Measurements from ENCODE around the gene ST8SIA3. TPM values are rescaled to one million over a fixed set of nuclear protein-coding genes. Genes with fewer than 3 reads are reported as not detected.

ST8SIA3 gene
- polyA plus RNA-seq, 1 donor (not counting 4 experiments of a cell fraction or from before 2014, with no cell fraction given): not detected

DNA sequence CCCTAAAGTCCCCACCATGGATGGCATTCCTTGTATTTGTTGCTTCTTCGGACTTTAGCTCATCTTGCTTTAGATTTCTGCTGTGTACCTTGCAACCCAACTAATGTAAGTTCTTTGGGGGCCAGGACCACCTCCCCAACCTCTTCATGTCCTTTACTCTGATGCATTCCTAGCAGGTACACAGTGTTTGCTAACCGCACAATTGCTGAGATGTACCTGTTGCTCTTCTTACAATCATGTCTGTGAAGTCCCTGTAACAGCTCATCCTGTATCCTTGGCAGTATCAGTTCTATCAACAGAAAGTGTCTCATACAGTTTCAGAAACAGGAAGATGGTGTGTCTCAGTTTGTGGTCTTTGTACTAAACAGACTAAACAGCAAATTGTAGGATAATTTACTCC lies 24.1 kb downstream of the ST8SIA3 start:
- no peaks in the 10 kb centered on the region for H3K79me2 ChIP-seq (ENCODE audit: control insufficient read depth, insufficient read depth, low read length)
- no peak overlapping the region for H2AFZ ChIP-seq (ENCODE audit: control insufficient read depth, low read length)
- no peaks in the 10 kb centered on the region for H3K9me1 ChIP-seq (ENCODE audit: control insufficient read depth, extremely low read depth, insufficient read depth, low read length)
- H3K9ac ChIP-seq (ENCODE audit: control insufficient read depth, extremely low read depth, insufficient read depth, low read length): no peak overlapping the region
- H3K27ac ChIP-seq (ENCODE audit: control insufficient read depth, insufficient read depth, low read length): no peak overlapping the region
- FAIRE-seq: no peak
- no peak for TF ChIP-seq CTCF (optimal IDR thresholded peaks at IDR 0.05 in 1 of 3, IDR thresholded peaks at IDR 0.05 in 1 of 3, conservative IDR thresholded peaks at IDR 0.05 in 1 of 3; ENCODE audit: extremely low read depth in 1 of 3, insufficient read depth in 2 of 3, low read length in 3 of 3)
- TF ChIP-seq EZH2 (IDR thresholded peaks at IDR 0.05; ENCODE audit: low read length): no peak
- no peak for DNase-seq (ENCODE audit: low read depth, low spot score)
- H3K27me3 ChIP-seq (ENCODE audit: control insufficient read depth, extremely low read depth, insufficient read depth, low read length): no peaks in the 10 kb centered on the region
- no peak overlapping the region for H3K4me2 ChIP-seq (ENCODE audit: control insufficient read depth, extremely low read depth, insufficient read depth, low read depth, low read length)
- no peaks in the 10 kb centered on the region for H3K9me3 ChIP-seq (ENCODE audit: control insufficient read depth, low read depth, low read length)
- H4K20me1 ChIP-seq (ENCODE audit: control insufficient read depth, extremely low read depth, insufficient read depth, low read length): no peaks in the 10 kb centered on the region
- H3K36me3 ChIP-seq (ENCODE audit: control insufficient read depth in 2 of 2, extremely low read depth in 1 of 2, insufficient read depth in 2 of 2, low read length in 2 of 2): no peaks in the 10 kb centered on the region
- no peak overlapping the region for H3K4me3 ChIP-seq (ENCODE audit: control insufficient read depth in 2 of 3, extremely low read depth in 1 of 3, insufficient read depth in 2 of 3, low read depth in 1 of 3, low read length in 3 of 3)
- no peaks in the 10 kb centered on the region for H3K4me1 ChIP-seq (ENCODE audit: control insufficient read depth, extremely low read depth, insufficient read depth, low read length)
- dilution Hi-C loops (cut with MboI; ENCODE audit: extremely low pct_ligation_motif_present, low sequenced_read_pairs): no loop called here

GRCh38 chr18:57389271-57389670 lies 36.9 kb downstream of the ST8SIA3 start:
- H3K36me3 ChIP-seq (ENCODE audit: control insufficient read depth in 2 of 2, extremely low read depth in 1 of 2, insufficient read depth in 2 of 2, low read length in 2 of 2): no peaks in the 10 kb centered on the region
- H3K9me1 ChIP-seq (ENCODE audit: control insufficient read depth, extremely low read depth, insufficient read depth, low read length): no peaks in the 10 kb centered on the region
- no peaks in the 10 kb centered on the region for H3K79me2 ChIP-seq (ENCODE audit: control insufficient read depth, insufficient read depth, low read length)
- TF ChIP-seq EZH2 (IDR thresholded peaks at IDR 0.05; ENCODE audit: low read length) (no peak), CTCF (optimal IDR thresholded peaks at IDR 0.05 in 1 of 3, IDR thresholded peaks at IDR 0.05 in 1 of 3, conservative IDR thresholded peaks at IDR 0.05 in 1 of 3; ENCODE audit: extremely low read depth in 1 of 3, insufficient read depth in 2 of 3, low read length in 3 of 3) (no peak)
- H3K4me2 ChIP-seq (ENCODE audit: control insufficient read depth, extremely low read depth, insufficient read depth, low read depth, low read length): no peak overlapping the region
- no peaks in the 10 kb centered on the region for H4K20me1 ChIP-seq (ENCODE audit: control insufficient read depth, extremely low read depth, insufficient read depth, low read length)
- H3K27me3 ChIP-seq (ENCODE audit: control insufficient read depth, extremely low read depth, insufficient read depth, low read length): no peaks in the 10 kb centered on the region
- dilution Hi-C loops (cut with MboI; ENCODE audit: extremely low pct_ligation_motif_present, low sequenced_read_pairs): no loop called here
- no peaks in the 10 kb centered on the region for H3K9me3 ChIP-seq (ENCODE audit: control insufficient read depth, low read depth, low read length)
- no peak overlapping the region for H2AFZ ChIP-seq (ENCODE audit: control insufficient read depth, low read length)
- H3K9ac ChIP-seq (ENCODE audit: control insufficient read depth, extremely low read depth, insufficient read depth, low read length): no peak overlapping the region
- no peaks in the 10 kb centered on the region for H3K4me1 ChIP-seq (ENCODE audit: control insufficient read depth, extremely low read depth, insufficient read depth, low read length)
- no peak overlapping the region for H3K27ac ChIP-seq (ENCODE audit: control insufficient read depth, insufficient read depth, low read length)
- FAIRE-seq (no peak), DNase-seq (ENCODE audit: low read depth, low spot score) (no peak)
- no peak overlapping the region for H3K4me3 ChIP-seq (ENCODE audit: control insufficient read depth in 2 of 3, extremely low read depth in 1 of 3, insufficient read depth in 2 of 3, low read depth in 1 of 3, low read length in 3 of 3)

All from keratinocyte (primary cell).